HPDE6-E6E7 (cell line): ENCODE data around the gene ATRX.
"Not testable (repeated sequence)": the region's sequence is repeated elsewhere in the genome, so short reads cannot be mapped to it uniquely, and the experiment has no call there.

ENCODE experiments used
- DNase-seq: peaks from one replicate; pipeline ENCODE4 v3.0.0; 2011; ENCODE audit warnings: missing footprints; ENCODE audit errors: extremely low spot score

ATRX gene

DNA sequence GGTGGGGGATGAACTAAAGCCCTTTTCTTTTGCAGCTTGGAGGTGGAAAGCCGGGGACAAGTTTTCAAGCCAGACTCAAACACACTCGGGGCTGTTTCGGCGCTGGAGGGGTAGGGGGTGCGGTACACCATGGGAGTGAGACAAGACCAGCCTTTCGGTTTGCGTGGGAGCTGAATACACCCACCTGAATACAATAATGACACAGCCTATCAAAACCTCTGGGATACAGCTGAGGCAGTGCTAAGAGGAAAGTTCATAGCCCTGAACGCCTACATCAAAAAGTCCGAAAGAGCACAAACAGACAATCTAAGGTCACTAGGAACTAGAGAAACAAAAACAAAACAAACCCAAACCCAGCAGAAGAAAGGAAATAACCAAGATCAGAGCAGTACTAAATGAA lies 163.3 kb downstream of the ATRX start:
- no peak for DNase-seq

- DNase-seq: no peak
These were observed 163.8 kb downstream of the ATRX start for GRCh38 chrX:77622233-77622632.

GRCh38 chrX:77621453-77621852 lies 164.6 kb downstream of the ATRX start:
- DNase-seq: not testable (repeated sequence)

- DNase-seq: peak; percentile 12
These were observed 168.8 kb downstream of the ATRX start for GRCh38 chrX:77617206-77617605.

DNA sequence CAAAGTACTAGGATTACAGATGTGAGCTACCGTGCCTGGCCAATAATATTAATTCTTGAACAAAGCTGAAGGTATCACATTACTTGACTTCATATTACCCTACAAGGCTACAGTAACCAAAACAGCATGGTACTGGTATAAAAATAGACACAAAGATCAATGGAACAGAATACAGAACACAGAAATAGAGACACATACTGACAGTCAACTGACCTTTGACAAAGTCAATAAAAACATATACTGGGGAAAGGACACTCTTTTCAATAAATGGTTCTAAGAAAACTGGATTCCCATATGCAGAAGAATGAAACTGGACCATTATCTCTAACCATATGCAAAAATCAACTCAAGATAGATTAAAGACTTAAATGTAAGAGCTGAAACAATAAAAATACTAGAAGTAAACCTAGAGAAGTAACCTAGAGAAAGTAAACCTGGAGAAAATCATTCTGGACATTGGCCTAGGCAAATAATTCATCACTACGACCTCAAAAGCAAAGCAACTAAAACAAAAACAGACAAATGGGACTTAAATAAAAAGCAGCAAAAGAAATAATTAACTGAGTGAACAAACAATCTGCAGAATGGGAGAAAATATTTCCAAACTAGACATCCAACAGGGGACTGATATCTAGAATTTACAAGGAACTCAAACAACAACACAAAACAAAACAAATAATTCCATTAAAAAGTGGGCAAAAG lies 182.2 kb downstream of the ATRX start:
- no peak for DNase-seq

- DNase-seq: no peak
These were observed 188.5 kb downstream of the ATRX start for GRCh38 chrX:77597511-77597910.

DNA sequence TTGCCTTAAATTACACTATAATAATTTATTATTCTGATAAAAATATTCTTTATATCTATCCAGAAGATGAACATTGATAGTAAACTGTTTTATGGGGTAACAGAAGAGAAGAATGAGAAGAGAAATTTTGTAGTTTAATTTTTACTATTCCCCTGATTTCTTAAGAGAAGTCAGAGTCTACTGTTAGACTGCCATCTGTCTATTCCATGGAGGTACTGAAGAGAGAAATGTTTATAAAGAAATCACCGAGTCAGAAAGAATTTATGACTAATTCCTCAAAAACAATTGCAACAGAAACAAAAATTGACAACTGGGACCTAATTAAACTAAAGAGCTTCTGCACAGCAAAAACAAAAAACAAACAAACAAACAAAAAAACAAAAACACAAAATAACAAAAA lies 188.9 kb downstream of the ATRX start:
- peak; percentile 1 for DNase-seq

- DNase-seq: no peak
These were observed 190.2 kb downstream of the ATRX start for GRCh38 chrX:77595848-77596247.

- DNase-seq: no peak
These were observed 213.7 kb downstream of the ATRX start for GRCh38 chrX:77572322-77572721.

DNA sequence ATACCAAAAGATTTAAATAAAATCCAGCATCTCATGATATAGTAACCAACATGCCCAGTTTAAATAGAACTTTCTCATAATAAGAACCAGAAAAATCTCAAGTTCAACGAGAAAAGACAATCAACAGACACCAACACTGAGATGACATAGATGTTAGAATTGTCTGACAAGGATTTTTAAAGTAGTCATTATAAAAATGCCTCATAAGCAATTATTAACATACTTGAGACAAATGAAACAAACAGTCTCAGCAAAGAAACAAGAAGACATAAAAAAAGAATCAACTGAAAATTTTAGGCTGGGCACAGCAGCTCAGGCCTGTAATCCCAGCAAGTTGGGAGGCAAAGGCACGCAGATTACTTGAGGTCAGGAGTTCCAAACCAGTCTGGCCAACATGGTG lies 220.7 kb downstream of the ATRX start:
- DNase-seq: no peak

DNA sequence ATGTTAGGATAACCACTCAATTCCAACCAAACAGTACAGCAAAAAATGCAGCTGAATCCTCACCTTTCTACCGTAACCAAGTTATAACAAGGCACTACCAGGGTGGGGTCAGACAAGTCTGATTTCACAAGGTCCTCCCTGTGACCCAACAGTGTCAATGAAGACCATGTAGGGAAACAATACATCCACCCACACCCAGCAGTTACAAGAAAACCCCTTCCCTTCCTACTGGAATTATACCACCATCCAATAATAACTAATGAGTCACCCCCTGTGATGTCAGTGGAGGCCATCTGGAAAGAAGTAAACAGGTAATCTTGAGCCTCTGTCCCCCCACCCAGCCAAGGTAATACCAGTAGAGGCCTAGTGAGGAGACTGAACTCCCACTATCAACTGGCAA lies 221.2 kb downstream of the ATRX start:
- no peak for DNase-seq

- DNase-seq: no peak
These were observed 224.6 kb downstream of the ATRX start for GRCh38 chrX:77561372-77561771.

- DNase-seq: no peak
These were observed 229.7 kb downstream of the ATRX start for GRCh38 chrX:77556276-77556675.

DNA sequence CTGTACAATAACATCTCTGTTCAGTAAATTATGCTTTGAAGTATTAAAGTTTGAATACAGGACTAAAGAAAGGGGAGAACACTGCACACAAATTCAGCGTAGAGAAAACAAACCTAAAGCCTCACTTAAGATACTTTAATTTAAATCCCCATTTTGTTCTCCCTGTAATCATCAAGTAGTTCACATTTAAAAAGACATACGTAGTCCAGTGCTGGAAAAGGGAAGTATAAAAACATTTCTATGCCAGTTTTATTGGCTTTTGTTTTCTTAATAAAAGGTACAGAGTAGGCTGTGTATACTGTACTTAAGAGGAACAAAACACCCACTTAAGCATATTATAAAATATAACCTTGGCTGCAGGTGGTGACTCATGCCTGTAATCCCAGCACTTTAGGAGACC lies 237.3 kb downstream of the ATRX start:
- no peak for DNase-seq

- DNase-seq: not testable (repeated sequence)
These were observed 246.2 kb downstream of the ATRX start for GRCh38 chrX:77539778-77540177.

DNA sequence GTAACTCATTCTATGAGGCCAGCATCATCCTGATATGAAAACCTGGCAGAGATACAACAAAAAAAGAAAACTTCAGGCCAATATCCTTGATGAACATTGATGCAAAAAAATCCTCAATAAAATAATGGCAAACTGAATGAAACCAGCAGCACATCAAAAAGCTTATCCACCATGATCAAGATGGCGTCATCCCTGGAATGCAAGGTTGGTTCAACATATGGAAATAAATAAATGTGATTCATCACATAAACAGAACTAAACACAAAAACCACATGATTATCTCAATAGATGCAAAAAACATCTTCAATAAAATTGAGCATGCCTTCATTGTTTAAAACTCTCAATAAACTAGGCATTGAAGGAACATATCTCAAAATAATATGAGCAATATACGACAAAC lies 254.8 kb downstream of the ATRX start:
- not testable (repeated sequence) for DNase-seq

DNA sequence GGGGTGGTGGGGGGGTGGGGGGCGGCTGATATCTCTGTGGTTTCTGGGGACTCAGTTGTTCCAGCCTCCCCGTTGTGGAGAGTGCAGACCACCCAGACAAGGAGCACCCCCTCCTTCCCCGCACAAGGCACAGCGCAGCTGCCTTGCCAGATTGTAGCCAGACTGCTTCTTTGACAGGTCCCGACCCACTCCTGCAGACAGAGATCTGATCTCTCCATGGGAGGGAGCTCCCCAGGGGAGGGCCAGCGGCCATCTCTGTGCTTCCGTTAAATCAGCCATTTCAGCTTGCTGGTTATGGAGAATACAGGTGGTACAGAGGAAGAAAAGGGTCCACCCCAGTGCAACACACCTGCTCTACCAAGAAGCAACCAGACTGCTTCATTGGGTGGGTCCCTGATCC lies 258.0 kb downstream of the ATRX start:
- no peak for DNase-seq

DNA sequence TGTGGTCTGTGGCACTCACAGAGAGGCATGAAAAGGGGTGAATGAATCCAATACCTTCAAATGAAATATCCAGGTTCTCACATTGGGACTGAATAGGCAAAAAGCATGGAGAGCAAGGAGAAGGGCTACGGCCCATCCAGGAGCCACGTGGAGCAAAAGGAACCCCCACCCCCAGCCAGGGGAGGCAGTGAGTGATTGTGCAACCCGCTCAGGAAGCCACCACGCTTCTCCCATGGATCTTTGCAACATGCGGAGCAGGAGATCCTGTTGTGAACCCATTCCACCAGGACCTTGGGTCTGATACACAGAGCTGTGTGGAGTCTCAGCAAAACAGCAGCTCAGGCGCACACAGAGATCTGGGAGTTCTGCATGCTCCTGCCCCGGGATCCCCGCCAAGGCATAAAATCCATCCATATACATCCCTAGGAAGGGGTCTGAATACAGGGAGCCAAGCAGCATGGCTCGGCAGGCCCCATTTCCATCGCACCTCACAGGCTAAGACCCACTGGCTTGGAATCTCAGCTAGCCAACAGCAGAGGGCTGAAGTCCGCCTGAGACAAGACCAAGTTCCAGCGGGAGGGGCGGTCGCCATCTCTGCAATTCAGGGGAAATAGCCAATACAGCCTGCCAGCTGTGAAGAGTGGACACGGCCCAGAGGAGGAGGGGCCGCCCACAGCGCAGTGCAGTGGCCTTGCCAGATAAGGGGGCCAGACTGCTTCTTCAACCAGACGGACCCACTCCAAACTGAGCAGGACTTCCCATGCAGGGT lies 258.6 kb downstream of the ATRX start:
- DNase-seq: no peak

DNA sequence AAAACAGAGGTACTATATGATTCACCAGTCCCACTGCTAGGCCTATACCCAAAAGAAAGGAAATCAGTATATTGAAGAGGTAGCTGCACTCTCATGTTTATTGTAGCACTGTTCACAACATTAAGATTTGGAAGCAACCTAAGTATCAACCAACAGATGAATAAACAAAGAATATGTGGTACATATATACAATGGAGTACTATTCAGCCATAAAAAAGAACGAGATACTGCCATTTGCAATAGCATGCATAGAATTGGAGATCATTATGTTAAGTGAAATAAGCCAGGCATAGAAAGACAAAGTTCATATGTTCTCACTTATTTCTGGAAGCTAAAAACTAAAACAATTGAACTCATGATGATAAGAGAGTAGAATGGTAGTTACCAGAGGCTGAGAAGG lies 266.3 kb downstream of the ATRX start:
- no peak for DNase-seq

DNA sequence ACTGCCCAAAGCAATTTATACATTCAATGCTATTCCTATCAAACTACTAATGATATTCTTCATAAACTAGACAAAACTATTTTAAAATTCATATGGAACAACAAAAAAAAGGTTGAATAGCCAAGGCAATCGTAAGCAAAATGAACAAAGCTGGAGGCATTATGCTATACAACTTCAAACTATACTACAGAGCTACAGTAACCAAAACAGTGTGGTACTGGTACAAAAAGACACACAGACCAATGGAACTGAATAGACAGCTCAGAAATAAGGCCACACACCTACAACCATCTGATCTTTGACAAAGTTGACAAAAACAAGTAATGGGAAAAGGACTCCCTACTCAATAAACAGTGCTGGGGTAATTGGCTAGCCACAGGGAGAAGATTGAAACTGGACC lies 271.8 kb downstream of the ATRX start:
- no peak for DNase-seq

GRCh38 chrX:77510007-77510406 lies 276.0 kb downstream of the ATRX start:
- no peak for DNase-seq

GRCh38 chrX:77505227-77505626 lies 280.8 kb downstream of the ATRX start:
- no peak for DNase-seq

DNA sequence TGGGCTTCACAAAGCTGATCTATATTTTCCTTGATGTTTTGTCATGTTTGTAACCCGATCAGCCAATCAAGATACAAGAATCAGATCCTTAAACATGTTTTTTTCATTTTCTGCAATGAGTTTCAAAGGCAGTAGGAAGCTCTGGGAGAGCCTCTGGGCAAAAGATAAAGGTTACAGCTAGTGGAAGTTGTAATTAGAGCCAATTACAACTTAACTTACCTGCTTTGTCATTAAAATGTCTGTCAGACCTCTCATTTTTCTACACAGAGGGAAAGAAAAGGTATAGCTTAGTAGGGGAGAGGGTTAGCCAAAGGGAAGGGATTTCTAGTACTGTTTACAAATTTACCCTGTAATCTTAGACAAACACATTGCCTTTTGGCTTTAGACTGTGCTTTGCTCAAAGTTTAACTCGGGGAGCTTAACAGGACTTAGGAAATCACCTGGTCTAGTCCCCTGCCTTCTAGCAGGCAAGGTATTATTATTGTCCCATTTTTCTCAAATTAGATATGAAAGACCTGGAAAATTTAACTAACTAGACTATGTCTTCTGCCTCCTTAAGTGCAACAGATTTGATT lies 283.0 kb downstream of the ATRX start:
- DNase-seq: no peak
